Measurements from ENCODE around the gene CDC5L.

DNA sequence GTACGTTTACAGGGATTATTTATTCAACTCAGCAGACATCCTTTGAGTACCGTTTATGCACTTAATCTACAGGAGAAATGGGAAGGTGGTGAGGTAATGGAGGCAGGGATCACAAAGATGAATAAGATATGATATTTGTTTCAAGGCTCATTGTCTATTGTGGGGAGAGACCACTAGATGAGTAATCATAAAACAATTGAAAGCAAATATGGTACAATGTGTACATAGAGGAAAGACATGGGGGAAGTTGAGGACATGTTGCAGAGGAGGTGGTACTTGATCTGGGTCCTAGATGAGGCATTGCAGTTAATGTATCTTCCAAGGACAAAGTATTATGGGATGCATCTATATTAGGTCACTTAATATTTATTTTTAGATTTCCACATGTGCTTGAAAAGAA, 13.7 kb upstream of the CDC5L start:
- TF ChIP-seq TARDBP (IDR thresholded peaks at IDR 0.05) (no peak), HDGF (IDR thresholded peaks at IDR 0.05; ENCODE audit: borderline replicate concordance) (no peak), NFRKB (IDR thresholded peaks at IDR 0.05) (no peak), BHLHE40 (IDR thresholded peaks at IDR 0.05; ENCODE audit: borderline replicate concordance) (no peak), FOXK2 (IDR thresholded peaks at IDR 0.05) (no peak), SUZ12 (IDR thresholded peaks at IDR 0.05) (no peak), ELF4 (IDR thresholded peaks at IDR 0.05) (no peak)

All from HEK293T (cell line).